A549 (cell line): ENCODE results near the gene UBE2E3.

ENCODE experiments used
- BHLHE40 ChIP-seq: IDR thresholded peaks from 2 replicates; pipeline ENCODE4 v1.6.1; 2012; ENCODE audit warnings: low read depth, low read length, inconsistent platforms
- CTCF ChIP-seq: fragments of >200 bp; sonication (Bioruptor Twin); formaldehyde crosslinking; IDR thresholded peaks from 3 replicates; pipeline ENCODE4 v1.5.1; 2016
- EHMT2 ChIP-seq: fragments of 200-600 bp; sonication (generic); IDR thresholded peaks from 2 replicates; pipeline ENCODE4 v1.6.1; 2016; ENCODE audit warnings: antibody characterized with exemption, low read depth, mild to moderate bottlenecking, moderate library complexity
- ELK1 ChIP-seq: fragments of 150-350 bp; IDR thresholded peaks from 2 replicates; pipeline ENCODE4 v1.6.1; 2014; ENCODE audit warnings: low read depth, mild to moderate bottlenecking, low read length
- EP300 ChIP-seq, 2 experiments: fragments of >200 bp; sonication (Bioruptor Twin); formaldehyde crosslinking; IDR thresholded peaks; 2 replicates in 1 of 2; 3 replicates in 1 of 2; pipeline ENCODE4 v1.6.1; 2016 to 2017
- MAX ChIP-seq: IDR thresholded peaks from 2 replicates; pipeline ENCODE4 v1.6.1; 2012
- NPAS2 ChIP-seq: fragments of 250-450 bp; sonication (Bioruptor Pico); IDR thresholded peaks from 2 replicates; pipeline ENCODE4 v1.8.0; 2022; ENCODE audit warnings: mild to moderate bottlenecking, moderate library complexity, borderline replicate concordance
- NR3C1 ChIP-seq: fragments of >200 bp; sonication (Bioruptor Twin); formaldehyde crosslinking; IDR thresholded peaks from 3 replicates; pipeline ENCODE4 v1.6.1; 2017
- PHF8 ChIP-seq: fragments of 200-600 bp; sonication (generic); IDR thresholded peaks from 2 replicates; pipeline ENCODE4 v1.6.1; 2016; ENCODE audit warnings: low read depth, mild to moderate bottlenecking, antibody characterized with exemption, moderate library complexity, borderline replicate concordance
- POLR2A ChIP-seq: IDR thresholded peaks from 2 replicates; pipeline ENCODE4 v1.6.1; 2012; ENCODE audit warnings: mild to moderate bottlenecking, low read length
- REST ChIP-seq: fragments of 200-600 bp; sonication (generic); IDR thresholded peaks from 2 replicates; pipeline ENCODE4 v1.6.1; 2016; ENCODE audit warnings: antibody characterized with exemption, mild to moderate bottlenecking, moderate library complexity
- USF2 ChIP-seq: fragments of 450-650 bp; IDR thresholded peaks from 2 replicates; pipeline ENCODE4 v1.6.1; 2014; ENCODE audit warnings: antibody characterized with exemption
- ZFP36 ChIP-seq: fragments of 450-650 bp; IDR thresholded peaks from 2 replicates; pipeline ENCODE4 v1.6.1; 2014; ENCODE audit warnings: borderline replicate concordance; ENCODE audit not compliant: partially characterized antibody

GRCh38 chr2:180991361-180991760 is 11.0 kb downstream of the UBE2E3 start:
- TF ChIP-seq NPAS2, result no peak
- no peak for TF ChIP-seq POLR2A
- TF ChIP-seq REST, result no peak
- no peak for TF ChIP-seq CTCF
- TF ChIP-seq ZFP36, result no peak
- TF ChIP-seq MAX, result no peak
- TF ChIP-seq PHF8, result no peak
- TF ChIP-seq ELK1, result no peak
- TF ChIP-seq BHLHE40, result no peak
- TF ChIP-seq EP300 (IDR thresholded peaks at IDR 0.05), result no peak
- TF ChIP-seq USF2, result no peak
- TF ChIP-seq NR3C1, result no peak
- no peak for TF ChIP-seq EHMT2
